NCI-H187 (cell line): ENCODE data around the gene CACHD1.

Source experiments
- DNase-seq, 2 experiments: peaks; one replicate each; lab custom pipeline; 2025; lab: John Stamatoyannopoulos, UW

CACHD1 gene

GRCh38 chr1:64473367-64473766 lies 3.4 kb downstream of the CACHD1 start:
- DNase-seq = no peak

GRCh38 chr1:64474133-64474532 lies 4.2 kb downstream of the CACHD1 start:
- DNase-seq = no peak

- no peak for DNase-seq
These were observed 4.9 kb downstream of the CACHD1 start for GRCh38 chr1:64474665-64475439.

- no peak for DNase-seq
These were observed 6.5 kb downstream of the CACHD1 start for GRCh38 chr1:64476251-64476952.

GRCh38 chr1:64478594-64479470 lies 8.9 kb downstream of the CACHD1 start:
- no peak for DNase-seq

- no peak for DNase-seq
These were observed 9.9 kb downstream of the CACHD1 start for GRCh38 chr1:64479874-64480273.

GRCh38 chr1:64480999-64481772 lies 11.3 kb downstream of the CACHD1 start:
- DNase-seq = no peak

GRCh38 chr1:64482128-64482527 lies 12.2 kb downstream of the CACHD1 start:
- no peak for DNase-seq

GRCh38 chr1:64482720-64483119 lies 12.8 kb downstream of the CACHD1 start:
- DNase-seq = no peak

- DNase-seq = no peak
These were observed 13.9 kb downstream of the CACHD1 start for GRCh38 chr1:64483731-64484414.

- DNase-seq = no peak
These were observed 14.7 kb downstream of the CACHD1 start for GRCh38 chr1:64484651-64485050.

- no peak for DNase-seq
These were observed 16.3 kb downstream of the CACHD1 start for GRCh38 chr1:64486193-64486592.

- no peak for DNase-seq
These were observed 17.1 kb downstream of the CACHD1 start for GRCh38 chr1:64487061-64487460.

- no peak for DNase-seq
These were observed 18.9 kb downstream of the CACHD1 start for GRCh38 chr1:64488862-64489261.

GRCh38 chr1:64489707-64490106 lies 19.8 kb downstream of the CACHD1 start:
- DNase-seq = no peak

GRCh38 chr1:64490213-64490818 lies 20.4 kb downstream of the CACHD1 start:
- DNase-seq = no peak

GRCh38 chr1:64492424-64492823 lies 22.5 kb downstream of the CACHD1 start:
- DNase-seq = no peak

GRCh38 chr1:64493831-64494230 lies 23.9 kb downstream of the CACHD1 start:
- DNase-seq = no peak

- no peak for DNase-seq
These were observed 24.7 kb downstream of the CACHD1 start for GRCh38 chr1:64494659-64495058.

GRCh38 chr1:64495878-64496277 lies 25.9 kb downstream of the CACHD1 start:
- no peak for DNase-seq

GRCh38 chr1:64496606-64497005 lies 26.7 kb downstream of the CACHD1 start:
- DNase-seq = no peak
